ENCODE measurements around the gene CHST6. TPM values are rescaled to one million over a fixed set of nuclear protein-coding genes. Genes with fewer than 3 reads are reported as not detected.

Gene CHST6
- total and polyA plus RNA-seq, 9 of the 15 experiments (the other 6 are each of a cell fraction or from before 2014, with no cell fraction given): 0.01 to 0.05 (median 0.02) TPM; not detected in 6

- 36% methylated on average over 5 of the region's 5 CpGs for WGBS (ENCODE audit: insufficient coverage, low coverage, missing lambda C conversion rate)
- H3K27ac ChIP-seq (ENCODE audit: extremely low read depth, low read depth, low read length): no peak overlapping the region
- DNase-seq (ENCODE audit: extremely low read depth in 1 of 4, low spot score in 3 of 4) (peak in 1 of 4 experiments; percentile 45), ATAC-seq (peak; percentile 92), FAIRE-seq (peak; percentile 60)
- 0 out of 2 replicates have a peak, but pooled peaks cover 3% of the 10 kb centered on the region for H3K9me3 ChIP-seq (replicated peaks; ENCODE audit: control insufficient read depth, insufficient read depth, low read depth, low read length)
- no TSS peak for BruUV-seq (replicated peaks)
- H3K9ac ChIP-seq (ENCODE audit: insufficient read depth in 1 of 2, low read depth in 2 of 2, low read length in 2 of 2): no peak overlapping the region
- TF ChIP-seq ZNF277 (CRISPR knock-in tag; IDR thresholded peaks at IDR 0.05; ENCODE audit: borderline replicate concordance) (no peak), ZZZ3 (IDR thresholded peaks at IDR 0.05) (no peak), ZNF384 (IDR thresholded peaks at IDR 0.05; ENCODE audit: low read depth, low read length) (peak; percentile 68), MYC (IDR thresholded peaks at IDR 0.05; ENCODE audit: low read depth, low read length) (no peak), MYC (CRISPR knock-in tag; IDR thresholded peaks at IDR 0.05; ENCODE audit: borderline replicate concordance, low read depth) (no peak)
- no peak overlapping the region for H2AFZ ChIP-seq (ENCODE audit: low read depth, low read length)
- no peaks in the 10 kb centered on the region; a peak in 2 of 5 replicates for H3K4me1 ChIP-seq (replicated peaks in 1 of 2; ENCODE audit: control insufficient read depth in 2 of 2, insufficient read depth in 2 of 2, low read length in 2 of 2)
- no peak overlapping the region for H3K4me3 ChIP-seq
- no peaks in the 10 kb centered on the region for H3K9me1 ChIP-seq (ENCODE audit: control insufficient read depth, insufficient read depth, low read length)
- H3K4me2 ChIP-seq (ENCODE audit: insufficient read depth, low read length): no peak overlapping the region
- no peaks in the 10 kb centered on the region for H3K79me2 ChIP-seq (ENCODE audit: control insufficient read depth, insufficient read depth, low read length)
- POLR2A ChIA-PET: interaction anchor here (0.9 to 2.9 kb wide), 5 partner anchors 8 to 18 kb away, joined by 3 to 19 read pairs (median 5); partner anchors contain the start of gene CFDP1
- H3K27me3 ChIP-seq (ENCODE audit: control insufficient read depth in 2 of 2, insufficient read depth in 2 of 2, low read length in 2 of 2): no peaks in the 10 kb centered on the region
- intact Hi-C loops (cut with micrococcal nuclease) (no loop called here), in situ Hi-C loops (cut with MboI) (no loop called here)
- no peaks in the 10 kb centered on the region for H4K20me1 ChIP-seq (replicated peaks; ENCODE audit: control insufficient read depth, insufficient read depth, low read length)
- H3K36me3 ChIP-seq (ENCODE audit: control insufficient read depth, insufficient read depth, low read length): peaks cover 17% of the 10 kb centered on the region; the same call in 2 of the 3 replicates
- CTCF ChIA-PET (ENCODE audit: low intra/inter-chr PET ratio): no interaction called here
These were observed 49.9 kb downstream of the CHST6 start for GRCh38 chr16:75445298-75445697.

Measured in K562 (cell line).